HEK293 (cell line): ENCODE data around the gene MSLN.

Source experiments
- CTCF ChIA-PET: fragments of 350-600 bp; formaldehyde crosslinking; extraction: SDS; loops from one replicate; lab custom pipeline; 2021; ENCODE audit warnings: antibody characterized with exemption; lab: Yijun Ruan, JAX
- POLR2A ChIA-PET: fragments of 300-600 bp; formaldehyde crosslinking; extraction: SDS; loops from one replicate; lab custom pipeline; 2020; ENCODE audit warnings: antibody characterized with exemption, inconsistent platforms; lab: Yijun Ruan, JAX
- H3K27ac ChIP-seq: fragments of 200-500 bp; sonication (Bioruptor generic); 2 replicates; pipeline ENCODE4 v1.5.1; 2014; ENCODE audit warnings: low read depth, low read length, control low read depth, inconsistent platforms; ENCODE audit errors: extremely low read depth
- H3K36me3 ChIP-seq, 2 experiments: fragments of 200-500 bp in 1 of 2; sonication (Bioruptor generic) in 1 of 2; 1 replicate in 1 of 2; 2 replicates in 1 of 2; pipeline ENCODE4 v1.5.1; 2014 to 2017; ENCODE audit warnings: inconsistent platforms in 2 of 2, low read length in 2 of 2; ENCODE audit not compliant: control insufficient read depth in 2 of 2, insufficient read depth in 1 of 2
- H3K4me1 ChIP-seq: fragments of 200-500 bp; sonication (Bioruptor generic); 2 replicates; pipeline ENCODE4 v1.5.1; 2014; ENCODE audit warnings: mild to moderate bottlenecking, low read length, inconsistent platforms; ENCODE audit not compliant: control insufficient read depth, insufficient read depth
- H3K4me3 ChIP-seq: 2 replicates; pipeline ENCODE4 v1.5.1; 2011; ENCODE audit warnings: low read depth, mild to moderate bottlenecking, control low read depth, low read length, moderate library complexity
- H3K9me3 ChIP-seq: fragments of 200-500 bp; sonication (Bioruptor generic); 2 replicates; pipeline ENCODE4 v1.5.1; 2014; ENCODE audit warnings: low read depth, low read length, inconsistent platforms; ENCODE audit not compliant: control insufficient read depth, insufficient read depth
- BCL11A ChIP-seq: fragments of 450-650 bp; formaldehyde crosslinking; IDR thresholded peaks from 2 replicates; pipeline ENCODE4 v1.5.1; 2016; ENCODE audit warnings: low read depth, missing biosample characterization, missing genetic modification characterization
- INSM2 ChIP-seq: fragments of 450-650 bp; formaldehyde crosslinking; IDR thresholded peaks from 2 replicates; pipeline ENCODE4 v1.5.1; 2016; ENCODE audit warnings: missing biosample characterization, missing genetic modification characterization
- KLF7 ChIP-seq: fragments of 450-650 bp; formaldehyde crosslinking; IDR thresholded peaks from 2 replicates; pipeline ENCODE4 v1.5.1; 2016; ENCODE audit warnings: missing biosample characterization, missing genetic modification characterization, borderline replicate concordance
- MEIS1 ChIP-seq: sonication (generic); formaldehyde crosslinking; IDR thresholded peaks from 2 replicates; pipeline ENCODE4 v1.8.1; 2022; ENCODE audit warnings: missing genetic modification reagents, mild to moderate bottlenecking, borderline replicate concordance
- SETDB1 ChIP-seq: IDR thresholded peaks from one replicate; pipeline ENCODE4 v1.6.1; 2017; ENCODE audit warnings: mild to moderate bottlenecking, low read length, moderate library complexity, mixed read lengths; ENCODE audit not compliant: insufficient read length
- ZBTB8A ChIP-seq: fragments of 450-650 bp; formaldehyde crosslinking; IDR thresholded peaks from 2 replicates; pipeline ENCODE4 v1.5.1; 2016; ENCODE audit warnings: missing biosample characterization, missing genetic modification characterization
- ZFHX2 ChIP-seq: fragments of 450-650 bp; formaldehyde crosslinking; conservative IDR thresholded peaks from 2 replicates; pipeline ENCODE4 v1.5.1; 2016; ENCODE audit warnings: missing biosample characterization, missing genetic modification characterization
- ZNF248 ChIP-seq: fragments of 450-650 bp; formaldehyde crosslinking; IDR thresholded peaks from 2 replicates; pipeline ENCODE4 v1.5.1; 2017; ENCODE audit warnings: missing biosample characterization, missing genetic modification characterization
- ZNF280D ChIP-seq: fragments of 450-650 bp; formaldehyde crosslinking; IDR thresholded peaks from 2 replicates; pipeline ENCODE4 v1.5.1; 2016; ENCODE audit warnings: missing biosample characterization, missing genetic modification characterization
- ZNF335 ChIP-seq: fragments of 450-650 bp; formaldehyde crosslinking; conservative IDR thresholded peaks from 2 replicates; pipeline ENCODE4 v1.5.1; 2016; ENCODE audit warnings: missing biosample characterization, missing genetic modification characterization
- ZNF501 ChIP-seq: fragments of 450-650 bp; formaldehyde crosslinking; IDR thresholded peaks from 2 replicates; pipeline ENCODE4 v1.5.1; 2016; ENCODE audit warnings: missing biosample characterization, missing genetic modification characterization
- ZNF596 ChIP-seq: fragments of 450-650 bp; IDR thresholded peaks from 2 replicates; pipeline ENCODE4 v1.5.0; 2018; ENCODE audit warnings: missing biosample characterization, mild to moderate bottlenecking, missing genetic modification characterization, moderate library complexity
- ZNF600 ChIP-seq: fragments of 450-650 bp; formaldehyde crosslinking; IDR thresholded peaks from 2 replicates; pipeline ENCODE4 v1.5.1; 2016; ENCODE audit warnings: missing biosample characterization, missing genetic modification characterization
- ZNF658 ChIP-seq: fragments of 450-650 bp; formaldehyde crosslinking; IDR thresholded peaks from 2 replicates; pipeline ENCODE4; 2016; ENCODE audit warnings: missing biosample characterization, missing genetic modification characterization
- ZSCAN30 ChIP-seq: fragments of 450-650 bp; IDR thresholded peaks from 2 replicates; pipeline ENCODE4 v1.5.1; 2018; ENCODE audit warnings: missing biosample characterization, mild to moderate bottlenecking, missing genetic modification characterization, moderate library complexity
- TF ChIP-seq, protein P1 (sequence below): fragments of 450-650 bp; formaldehyde crosslinking; IDR thresholded peaks from 2 replicates; pipeline ENCODE4 v1.5.1; 2017; ENCODE audit warnings: missing biosample characterization, missing genetic modification characterization
- TF ChIP-seq, protein P2 (sequence below): fragments of 450-650 bp; formaldehyde crosslinking; optimal IDR thresholded peaks from 2 replicates; pipeline ENCODE3; 2016; ENCODE audit warnings: missing biosample characterization, mild to moderate bottlenecking, missing genetic modification characterization
- TF ChIP-seq, protein P3 (sequence below): IDR thresholded peaks from 2 replicates; pipeline ENCODE4 v1.6.1; 2011; ENCODE audit warnings: mild to moderate bottlenecking, low read depth, low read length, borderline replicate concordance
- TF ChIP-seq, protein P4 (sequence below): fragments of 450-650 bp; formaldehyde crosslinking; IDR thresholded peaks from 2 replicates; pipeline ENCODE4 v1.5.1; 2016; ENCODE audit warnings: missing biosample characterization, missing genetic modification characterization
- TF ChIP-seq, protein P5 (sequence below): fragments of 450-650 bp; formaldehyde crosslinking; IDR thresholded peaks from 2 replicates; pipeline ENCODE4 v1.5.1; 2016; ENCODE audit warnings: missing biosample characterization, missing genetic modification characterization

Gene MSLN

DNA sequence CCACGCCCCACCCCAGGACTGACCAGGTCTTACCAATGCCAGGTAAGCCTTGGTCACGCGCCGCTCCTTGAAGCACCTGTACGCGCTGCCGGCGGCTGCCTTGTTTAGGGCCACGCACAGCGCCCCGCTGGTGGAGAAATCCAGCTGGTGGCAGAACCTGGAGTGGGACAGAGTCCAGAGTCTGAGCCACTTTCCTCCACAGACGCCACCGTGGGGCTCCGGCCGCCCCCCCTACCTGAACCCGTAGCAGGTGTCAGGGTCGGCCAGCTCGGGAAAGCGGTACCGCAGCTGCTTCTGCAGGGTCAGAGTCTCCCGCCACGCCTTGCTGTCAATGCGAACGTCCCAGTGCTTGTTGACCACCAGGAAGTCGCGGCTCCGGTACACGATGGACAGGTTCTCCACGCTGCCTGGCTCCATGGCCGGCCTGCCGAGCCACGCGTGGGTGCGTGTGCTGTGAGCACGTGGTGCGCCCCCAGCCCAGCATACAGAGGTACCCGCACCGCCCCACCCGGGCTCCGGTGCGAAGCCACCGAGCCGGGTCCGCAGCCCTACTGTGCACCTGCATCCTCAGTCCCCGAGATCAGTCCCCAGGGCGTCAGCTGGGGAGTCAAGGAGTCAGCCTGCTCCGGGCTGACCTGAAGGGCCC lies 26.9 kb downstream of the MSLN start:
- TF ChIP-seq BCL11A (tag by site-specific recombination) = no peak
- TF ChIP-seq, protein P1, sequence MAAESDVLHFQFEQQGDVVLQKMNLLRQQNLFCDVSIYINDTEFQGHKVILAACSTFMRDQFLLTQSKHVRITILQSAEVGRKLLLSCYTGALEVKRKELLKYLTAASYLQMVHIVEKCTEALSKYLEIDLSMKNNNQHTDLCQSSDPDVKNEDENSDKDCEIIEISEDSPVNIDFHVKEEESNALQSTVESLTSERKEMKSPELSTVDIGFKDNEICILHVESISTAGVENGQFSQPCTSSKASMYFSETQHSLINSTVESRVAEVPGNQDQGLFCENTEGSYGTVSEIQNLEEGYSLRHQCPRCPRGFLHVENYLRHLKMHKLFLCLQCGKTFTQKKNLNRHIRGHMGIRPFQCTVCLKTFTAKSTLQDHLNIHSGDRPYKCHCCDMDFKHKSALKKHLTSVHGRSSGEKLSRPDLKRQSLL (tag by site-specific recombination) = peak; percentile 55; the same call in 1 of the 2 replicates
- TF ChIP-seq, protein P2, sequence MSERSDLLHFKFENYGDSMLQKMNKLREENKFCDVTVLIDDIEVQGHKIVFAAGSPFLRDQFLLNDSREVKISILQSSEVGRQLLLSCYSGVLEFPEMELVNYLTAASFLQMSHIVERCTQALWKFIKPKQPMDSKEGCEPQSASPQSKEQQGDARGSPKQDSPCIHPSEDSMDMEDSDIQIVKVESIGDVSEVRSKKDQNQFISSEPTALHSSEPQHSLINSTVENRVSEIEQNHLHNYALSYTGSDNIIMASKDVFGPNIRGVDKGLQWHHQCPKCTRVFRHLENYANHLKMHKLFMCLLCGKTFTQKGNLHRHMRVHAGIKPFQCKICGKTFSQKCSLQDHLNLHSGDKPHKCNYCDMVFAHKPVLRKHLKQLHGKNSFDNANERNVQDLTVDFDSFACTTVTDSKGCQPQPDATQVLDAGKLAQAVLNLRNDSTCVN (tag by site-specific recombination) = peak; percentile 25
- TF ChIP-seq KLF7 (tag by site-specific recombination) = 0 out of 2 replicates have a peak, but pooled peaks have one; percentile 8
- TF ChIP-seq, protein P3, sequence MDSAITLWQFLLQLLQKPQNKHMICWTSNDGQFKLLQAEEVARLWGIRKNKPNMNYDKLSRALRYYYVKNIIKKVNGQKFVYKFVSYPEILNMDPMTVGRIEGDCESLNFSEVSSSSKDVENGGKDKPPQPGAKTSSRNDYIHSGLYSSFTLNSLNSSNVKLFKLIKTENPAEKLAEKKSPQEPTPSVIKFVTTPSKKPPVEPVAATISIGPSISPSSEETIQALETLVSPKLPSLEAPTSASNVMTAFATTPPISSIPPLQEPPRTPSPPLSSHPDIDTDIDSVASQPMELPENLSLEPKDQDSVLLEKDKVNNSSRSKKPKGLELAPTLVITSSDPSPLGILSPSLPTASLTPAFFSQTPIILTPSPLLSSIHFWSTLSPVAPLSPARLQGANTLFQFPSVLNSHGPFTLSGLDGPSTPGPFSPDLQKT = no peak
- peak; percentile 38; the same call in 1 of the 2 replicates for TF ChIP-seq ZBTB8A
- no peak for TF ChIP-seq ZFHX2 (tag by site-specific recombination)
- no peak for TF ChIP-seq ZNF501 (tag by site-specific recombination)
- TF ChIP-seq ZNF335 (tag by site-specific recombination) = peak; percentile 10; the same call in 1 of the 2 replicates
- 0 out of 2 replicates have a peak, but pooled peaks have one; percentile 14 for TF ChIP-seq ZNF600 (tag by site-specific recombination)
- no peak for TF ChIP-seq INSM2
- no peak for TF ChIP-seq ZNF248
- ChIA-PET CTCF (interaction anchor here (2.1 to 9.5 kb wide), 3 partner anchors 39 to 75 kb away, joined by 7 to 119 read pairs (median 34); partner anchors contain the start of gene ANTKMT), POLR2A (interaction anchor here (0.7 to 2.4 kb wide), 6 partner anchors 9 to 995 kb away, joined by 3 to 25 read pairs (median 10); partner anchors contain the start of genes ANTKMT and NUBP2)
- H3K36me3 ChIP-seq = peaks cover 0 to 56% of the 10 kb centered on the region in 2 experiments; a peak in 1 of 3 replicates
- no peaks in the 10 kb centered on the region for H3K4me1 ChIP-seq
- H3K27ac ChIP-seq = peak overlapping the region; percentile 67; the same call in 1 of the 2 replicates
- H3K9me3 ChIP-seq = no peaks in the 10 kb centered on the region
- H3K4me3 ChIP-seq = peak overlapping the region; percentile 62

DNA sequence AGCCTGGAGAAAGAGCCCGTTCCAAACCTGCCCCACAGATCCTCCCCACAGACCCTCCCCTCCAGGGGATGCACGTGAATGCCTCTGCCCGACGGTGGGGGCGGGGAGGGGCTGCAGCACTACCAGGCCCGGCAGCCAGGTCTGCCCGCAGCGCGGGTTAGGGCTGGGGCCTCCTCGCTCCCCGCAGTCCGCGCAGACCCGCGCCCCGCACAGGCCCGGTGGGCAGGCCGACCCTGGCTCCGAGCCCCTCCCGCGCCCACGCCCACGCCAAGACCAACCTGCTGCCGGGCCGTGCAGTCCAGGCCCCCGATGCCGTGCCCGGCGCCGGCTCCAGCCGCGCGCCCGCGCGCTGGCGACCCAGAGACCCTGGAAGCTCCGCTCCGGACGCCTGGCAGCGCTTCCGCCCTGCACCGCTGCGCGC lies 27.5 kb downstream of the MSLN start, which contains the start of gene RPUSD1:
Gene RPUSD1 (minus strand): TSS at position 404 of the 421 bp plus-strand sequence. CDS start 644 bp downstream, outside the sequence.
- POLR2A ChIA-PET = interaction anchor here (0.7 to 2.4 kb wide), 18 partner anchors 9 to 995 kb away, joined by 3 to 25 read pairs (median 6); partner anchors contain the start of genes ANTKMT, GNG13, NUBP2 and STUB1
- no peaks in the 10 kb centered on the region for H3K4me1 ChIP-seq
- H3K9me3 ChIP-seq = no peaks in the 10 kb centered on the region
- peak within 1 kb of the TSS; percentile 83 for H3K4me3 ChIP-seq
- CTCF ChIA-PET = interaction anchor here (0.5 to 9.5 kb wide), 9 partner anchors 39 to 709 kb away, joined by 3 to 119 read pairs (median 3); partner anchors contain the start of gene ANTKMT
- peaks cover 0 to 60% of the 10 kb centered on the region in 2 experiments; a peak in 1 of 3 replicates for H3K36me3 ChIP-seq
- H3K27ac ChIP-seq = peak within 1 kb of the TSS; percentile 82
- no peak for TF ChIP-seq ZNF280D (tag by site-specific recombination)
- TF ChIP-seq ZNF596 = no peak
- TF ChIP-seq, protein P4, sequence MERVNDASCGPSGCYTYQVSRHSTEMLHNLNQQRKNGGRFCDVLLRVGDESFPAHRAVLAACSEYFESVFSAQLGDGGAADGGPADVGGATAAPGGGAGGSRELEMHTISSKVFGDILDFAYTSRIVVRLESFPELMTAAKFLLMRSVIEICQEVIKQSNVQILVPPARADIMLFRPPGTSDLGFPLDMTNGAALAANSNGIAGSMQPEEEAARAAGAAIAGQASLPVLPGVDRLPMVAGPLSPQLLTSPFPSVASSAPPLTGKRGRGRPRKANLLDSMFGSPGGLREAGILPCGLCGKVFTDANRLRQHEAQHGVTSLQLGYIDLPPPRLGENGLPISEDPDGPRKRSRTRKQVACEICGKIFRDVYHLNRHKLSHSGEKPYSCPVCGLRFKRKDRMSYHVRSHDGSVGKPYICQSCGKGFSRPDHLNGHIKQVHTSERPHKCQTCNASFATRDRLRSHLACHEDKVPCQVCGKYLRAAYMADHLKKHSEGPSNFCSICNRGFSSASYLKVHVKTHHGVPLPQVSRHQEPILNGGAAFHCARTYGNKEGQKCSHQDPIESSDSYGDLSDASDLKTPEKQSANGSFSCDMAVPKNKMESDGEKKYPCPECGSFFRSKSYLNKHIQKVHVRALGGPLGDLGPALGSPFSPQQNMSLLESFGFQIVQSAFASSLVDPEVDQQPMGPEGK = peak; percentile 51; the same call in 1 of the 2 replicates
- no peak for TF ChIP-seq MEIS1 (CRISPR knock-in tag)
- no peak for TF ChIP-seq SETDB1
- TF ChIP-seq ZSCAN30 (tag by site-specific recombination) = 0 out of 2 replicates have a peak, but pooled peaks have one; percentile 42
- no peak for TF ChIP-seq ZNF658 (tag by site-specific recombination)
- TF ChIP-seq, protein P5, sequence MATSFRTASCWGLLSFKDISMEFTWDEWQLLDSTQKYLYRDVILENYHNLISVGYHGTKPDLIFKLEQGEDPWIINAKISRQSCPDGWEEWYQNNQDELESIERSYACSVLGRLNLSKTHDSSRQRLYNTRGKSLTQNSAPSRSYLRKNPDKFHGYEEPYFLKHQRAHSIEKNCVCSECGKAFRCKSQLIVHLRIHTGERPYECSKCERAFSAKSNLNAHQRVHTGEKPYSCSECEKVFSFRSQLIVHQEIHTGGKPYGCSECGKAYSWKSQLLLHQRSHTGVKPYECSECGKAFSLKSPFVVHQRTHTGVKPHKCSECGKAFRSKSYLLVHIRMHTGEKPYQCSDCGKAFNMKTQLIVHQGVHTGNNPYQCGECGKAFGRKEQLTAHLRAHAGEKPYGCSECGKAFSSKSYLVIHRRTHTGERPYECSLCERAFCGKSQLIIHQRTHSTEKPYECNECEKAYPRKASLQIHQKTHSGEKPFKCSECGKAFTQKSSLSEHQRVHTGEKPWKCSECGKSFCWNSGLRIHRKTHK (tag by site-specific recombination) = no peak
